Measurements from ENCODE around the gene PCDHA3. TPM values are rescaled to one million over a fixed set of nuclear protein-coding genes. Genes with fewer than 3 reads are reported as not detected.
"Not testable (repeated sequence)": the region's sequence is repeated elsewhere in the genome, so short reads cannot be mapped to it uniquely, and the experiment has no call there.

The PCDHA3 gene
- 0.29 TPM for total RNA-seq
- long read RNA-seq, result 0 reads

GRCh38 chr5:140800816-140801493, at the start of gene PCDHA3:
PCDHA3 (plus strand) TSS chr5:140801057.
- DNase-seq (ENCODE audit: low spot score), result no peak

- DNase-seq (ENCODE audit: low spot score), result no peak
These were observed 47.3 kb upstream of the PCDHA3 start for GRCh38 chr5:140753561-140753960.

GRCh38 chr5:140764177-140764973, 36.5 kb upstream of the PCDHA3 start:
- DNase-seq (ENCODE audit: low spot score), result no peak

- no peak for DNase-seq (ENCODE audit: low spot score)
These were observed 33.4 kb upstream of the PCDHA3 start for GRCh38 chr5:140767444-140767843.

- no peak for DNase-seq (ENCODE audit: low spot score)
These were observed 20.3 kb upstream of the PCDHA3 start for GRCh38 chr5:140780512-140780911.

GRCh38 chr5:140785905-140786686, 14.8 kb upstream of the PCDHA3 start, which contains the start of gene PCDHA1:
PCDHA1 (plus strand) TSS chr5:140786140.
- no peak for DNase-seq (ENCODE audit: low spot score)

GRCh38 chr5:140787422-140787821, 13.4 kb upstream of the PCDHA3 start:
- not testable (repeated sequence) for DNase-seq (ENCODE audit: low spot score)

GRCh38 chr5:140787849-140788504, 12.9 kb upstream of the PCDHA3 start:
- not testable (repeated sequence) for DNase-seq (ENCODE audit: low spot score)

- no peak for DNase-seq (ENCODE audit: low spot score)
These were observed 9.8 kb upstream of the PCDHA3 start for GRCh38 chr5:140791089-140791488.

GRCh38 chr5:140794595-140795258, 6.1 kb upstream of the PCDHA3 start, which contains the start of gene PCDHA2:
PCDHA2 (plus strand) TSS chr5:140794852.
- no peak for DNase-seq (ENCODE audit: low spot score)

- DNase-seq (ENCODE audit: low spot score), result no peak
These were observed 5.6 kb upstream of the PCDHA3 start for GRCh38 chr5:140795259-140795641.

GRCh38 chr5:140796072-140796717, 4.7 kb upstream of the PCDHA3 start:
- DNase-seq (ENCODE audit: low spot score), result not testable (repeated sequence)

GRCh38 chr5:140796718-140797095, 4.2 kb upstream of the PCDHA3 start:
- no peak for DNase-seq (ENCODE audit: low spot score)

- DNase-seq (ENCODE audit: low spot score), result no peak
These were observed 611 bp downstream of the PCDHA3 start for GRCh38 chr5:140801494-140801841.

GRCh38 chr5:140802381-140802780, 1.5 kb downstream of the PCDHA3 start:
- not testable (repeated sequence) for DNase-seq (ENCODE audit: low spot score)

- no peak for DNase-seq (ENCODE audit: low spot score)
These were observed 2.0 kb downstream of the PCDHA3 start for GRCh38 chr5:140802781-140803271.

- DNase-seq (ENCODE audit: low spot score), result no peak
These were observed 6.2 kb downstream of the PCDHA3 start, which contains the start of gene PCDHA4 for GRCh38 chr5:140806834-140807775. PCDHA4 (plus strand) TSS chr5:140807068.

GRCh38 chr5:140808241-140808888, 7.5 kb downstream of the PCDHA3 start:
- DNase-seq (ENCODE audit: low spot score), result not testable (repeated sequence)

All from mesenteric fat pad (tissue), 1 donor.